GM23248 (cell line): Measurements from ENCODE around the gene NAA25.

Experiments
- EZH2 ChIP-seq: fragments of 200-600 bp; sonication (generic); IDR thresholded peaks from 2 replicates; pipeline ENCODE4 v1.6.1; 2018; ENCODE audit warnings: antibody characterized with exemption, mild to moderate bottlenecking; ENCODE audit not compliant: insufficient read depth, poor library complexity, severe bottlenecking
- EZH2phosphoT487 ChIP-seq: fragments of 200-600 bp; sonication (generic); IDR thresholded peaks from 2 replicates; pipeline ENCODE4 v1.6.1; 2018; ENCODE audit warnings: antibody characterized with exemption, moderate library complexity, mild to moderate bottlenecking, low read depth; ENCODE audit not compliant: insufficient read depth

GRCh38 chr12:112004041-112004440, 104.5 kb downstream of the NAA25 start:
- TF ChIP-seq EZH2 (no peak), EZH2phosphoT487 (no peak)
